GM12892 (cell line): Measurements from ENCODE around the gene SLC12A9.

ENCODE experiments used
- POLR2A ChIP-seq: IDR thresholded peaks from 2 replicates; pipeline ENCODE4 v1.6.1; 2011; ENCODE audit warnings: low read depth, low read length, control low read depth
- POLR2AphosphoS5 ChIP-seq: IDR thresholded peaks from 2 replicates; pipeline ENCODE4 v1.6.1; 2011; ENCODE audit warnings: low read depth, low read length, control low read depth

DNA sequence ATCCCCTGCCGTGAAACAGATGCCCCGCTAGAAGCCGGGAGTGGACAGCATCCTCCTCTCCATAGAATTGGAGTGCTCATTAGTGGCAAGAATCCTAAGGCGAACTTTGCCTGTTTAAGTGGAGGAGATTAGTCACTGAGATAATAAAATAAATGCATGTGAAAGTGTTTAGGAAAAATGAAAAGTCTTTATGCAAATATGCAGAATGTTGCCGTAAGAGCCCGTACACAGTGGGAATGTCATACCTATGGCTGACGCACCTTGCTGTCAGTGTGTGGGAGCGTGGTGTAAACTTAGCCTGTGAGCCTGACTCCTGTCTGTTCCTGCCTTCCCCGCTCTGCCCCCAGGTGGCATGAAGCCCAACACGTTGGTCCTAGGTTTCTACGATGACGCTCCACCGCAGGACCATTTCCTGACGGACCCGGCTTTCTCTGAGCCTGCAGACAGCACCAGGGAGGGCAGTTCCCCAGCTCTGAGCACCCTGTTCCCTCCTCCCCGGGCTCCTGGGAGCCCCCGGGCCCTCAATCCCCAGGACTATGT is 12.9 kb downstream of the SLC12A9 start:
- TF ChIP-seq POLR2A: no peak
- no peak for TF ChIP-seq POLR2AphosphoS5
